ENCODE data around the gene EXOC3L1.

Gene EXOC3L1

DNA sequence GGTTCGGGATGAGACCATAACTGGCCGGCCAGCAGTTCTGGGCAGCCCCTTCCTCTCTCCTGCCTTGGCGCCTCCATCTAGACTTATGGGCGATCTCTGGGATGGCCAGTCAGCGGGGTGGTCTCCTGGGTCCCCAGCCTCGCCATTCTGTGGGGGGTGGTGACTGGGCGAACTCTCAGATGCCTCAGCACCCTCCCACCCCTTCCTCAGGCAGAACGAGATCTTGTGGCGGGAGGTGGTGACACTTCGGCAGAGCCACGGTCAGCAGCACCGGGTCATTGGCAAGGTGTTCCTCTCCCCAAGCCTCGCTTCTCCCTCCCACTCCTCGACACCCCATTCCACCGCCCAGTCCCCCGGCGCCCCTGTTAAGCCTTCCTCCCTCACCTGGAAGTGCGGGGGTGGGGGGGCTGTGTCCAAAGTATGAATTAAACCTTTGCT lies 23.8 kb downstream of the EXOC3L1 start:
- TF ChIP-seq, protein P1, sequence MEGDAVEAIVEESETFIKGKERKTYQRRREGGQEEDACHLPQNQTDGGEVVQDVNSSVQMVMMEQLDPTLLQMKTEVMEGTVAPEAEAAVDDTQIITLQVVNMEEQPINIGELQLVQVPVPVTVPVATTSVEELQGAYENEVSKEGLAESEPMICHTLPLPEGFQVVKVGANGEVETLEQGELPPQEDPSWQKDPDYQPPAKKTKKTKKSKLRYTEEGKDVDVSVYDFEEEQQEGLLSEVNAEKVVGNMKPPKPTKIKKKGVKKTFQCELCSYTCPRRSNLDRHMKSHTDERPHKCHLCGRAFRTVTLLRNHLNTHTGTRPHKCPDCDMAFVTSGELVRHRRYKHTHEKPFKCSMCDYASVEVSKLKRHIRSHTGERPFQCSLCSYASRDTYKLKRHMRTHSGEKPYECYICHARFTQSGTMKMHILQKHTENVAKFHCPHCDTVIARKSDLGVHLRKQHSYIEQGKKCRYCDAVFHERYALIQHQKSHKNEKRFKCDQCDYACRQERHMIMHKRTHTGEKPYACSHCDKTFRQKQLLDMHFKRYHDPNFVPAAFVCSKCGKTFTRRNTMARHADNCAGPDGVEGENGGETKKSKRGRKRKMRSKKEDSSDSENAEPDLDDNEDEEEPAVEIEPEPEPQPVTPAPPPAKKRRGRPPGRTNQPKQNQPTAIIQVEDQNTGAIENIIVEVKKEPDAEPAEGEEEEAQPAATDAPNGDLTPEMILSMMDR (IDR thresholded peaks at IDR 0.05; ENCODE audit: low read depth, low read length): no peak
- DNase-seq (ENCODE audit: extremely low read depth, low read depth): no peak

DNA sequence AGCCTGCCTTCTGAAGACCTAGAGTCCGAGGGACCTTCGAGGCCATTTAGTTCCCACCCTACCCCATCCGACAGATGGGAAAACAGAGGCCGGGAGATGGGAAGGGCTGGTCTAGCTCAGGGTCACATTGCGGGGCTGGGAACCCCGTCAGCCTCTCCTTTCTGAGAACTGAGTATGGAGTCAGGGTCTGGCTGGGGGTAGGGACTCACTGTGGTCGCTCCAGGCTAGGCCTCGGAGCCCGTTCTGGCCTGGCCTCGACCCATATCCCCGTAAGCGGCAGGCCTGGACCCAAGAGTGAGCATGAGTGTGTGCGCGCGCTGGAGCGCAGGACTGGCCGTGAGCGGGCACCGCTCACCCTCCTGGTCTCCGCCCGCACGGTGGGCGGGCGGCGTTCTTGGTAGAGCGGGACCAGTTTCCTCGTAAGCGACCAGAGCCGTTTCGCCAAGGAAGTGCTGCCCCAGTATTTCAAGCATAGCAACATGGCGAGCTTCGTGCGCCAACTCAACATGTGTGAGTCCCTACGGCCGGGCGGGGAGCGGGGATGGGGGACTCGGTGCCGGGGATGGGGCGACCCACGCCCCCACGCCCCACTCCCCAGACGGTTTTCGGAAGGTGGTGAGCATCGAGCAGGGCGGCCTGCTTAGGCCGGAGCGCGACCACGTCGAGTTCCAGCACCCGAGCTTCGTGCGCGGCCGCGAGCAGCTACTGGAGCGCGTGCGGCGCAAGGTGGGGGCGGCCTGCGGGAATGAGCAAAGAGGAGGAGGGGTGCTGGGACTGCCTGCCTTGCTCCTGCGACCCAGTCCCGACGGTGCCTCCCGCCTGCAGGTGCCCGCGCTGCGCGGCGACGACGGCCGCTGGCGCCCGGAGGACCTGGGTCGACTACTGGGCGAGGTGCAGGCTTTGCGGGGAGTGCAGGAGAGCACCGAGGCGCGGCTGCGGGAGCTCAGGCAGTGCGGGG lies 24.5 kb downstream of the EXOC3L1 start:
- TF ChIP-seq, protein P1 (IDR thresholded peaks at IDR 0.05; ENCODE audit: low read depth, low read length): no peak
- no peak for DNase-seq (ENCODE audit: extremely low read depth, low read depth)

DNA sequence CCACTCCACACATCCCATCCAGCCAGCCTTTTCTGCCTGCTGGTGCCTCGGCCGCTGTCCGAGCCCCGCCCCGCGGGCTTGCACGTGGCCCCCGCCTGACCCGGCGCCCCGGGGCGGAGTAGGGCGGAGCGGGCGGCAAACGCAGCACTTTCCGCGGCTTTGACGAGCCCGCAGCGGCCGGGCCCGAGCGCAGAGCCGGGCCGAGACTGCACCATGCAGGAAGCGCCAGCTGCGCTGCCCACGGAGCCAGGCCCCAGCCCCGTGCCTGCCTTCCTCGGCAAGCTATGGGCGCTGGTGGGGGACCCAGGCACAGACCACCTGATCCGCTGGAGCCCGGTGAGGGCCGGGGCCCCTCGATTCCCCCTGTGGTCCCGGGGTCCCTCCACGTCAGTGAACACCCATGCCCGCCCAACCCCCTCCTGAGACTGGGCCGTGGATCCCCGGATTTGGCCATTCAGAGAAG lies 25.3 kb downstream of the EXOC3L1 start, which contains the start of gene HSF4:
TSS of gene HSF4 (plus strand) at position 147 of the 463 bp plus-strand sequence. CDS start at position 214, 67 bp downstream.
- no peak for DNase-seq (ENCODE audit: extremely low read depth, low read depth)
- TF ChIP-seq, protein P1 (IDR thresholded peaks at IDR 0.05; ENCODE audit: low read depth, low read length): no peak

DNA sequence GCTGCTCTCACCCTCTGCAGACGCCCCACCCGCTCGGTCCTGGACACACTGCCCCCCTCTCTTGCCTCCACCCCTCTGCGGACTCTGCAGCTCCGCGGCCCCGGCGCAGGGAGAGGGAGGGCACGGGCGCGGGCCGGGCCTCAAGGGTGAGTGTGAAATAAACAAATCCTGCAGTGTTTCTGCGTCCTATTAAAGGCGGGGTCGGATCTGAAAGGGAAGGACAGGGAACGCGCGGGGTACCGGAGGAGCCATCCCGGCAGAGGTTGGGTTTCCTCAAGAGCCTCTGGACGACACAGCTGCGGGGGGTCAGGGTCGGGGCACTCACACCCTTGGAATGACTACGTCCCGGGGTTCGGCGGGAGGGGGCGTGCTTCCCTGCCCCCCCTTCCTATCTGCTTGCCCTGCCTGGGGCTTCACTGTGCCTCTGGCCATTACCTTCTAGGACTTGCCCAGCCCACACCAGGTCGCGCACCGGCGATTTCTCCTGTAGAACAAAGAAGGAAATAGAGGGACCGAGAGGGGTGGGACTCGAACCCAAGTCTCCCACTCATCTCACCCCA lies 25.9 kb downstream of the EXOC3L1 start:
- no peak for DNase-seq (ENCODE audit: extremely low read depth, low read depth)
- TF ChIP-seq, protein P1 (IDR thresholded peaks at IDR 0.05; ENCODE audit: low read depth, low read length): no peak

DNA sequence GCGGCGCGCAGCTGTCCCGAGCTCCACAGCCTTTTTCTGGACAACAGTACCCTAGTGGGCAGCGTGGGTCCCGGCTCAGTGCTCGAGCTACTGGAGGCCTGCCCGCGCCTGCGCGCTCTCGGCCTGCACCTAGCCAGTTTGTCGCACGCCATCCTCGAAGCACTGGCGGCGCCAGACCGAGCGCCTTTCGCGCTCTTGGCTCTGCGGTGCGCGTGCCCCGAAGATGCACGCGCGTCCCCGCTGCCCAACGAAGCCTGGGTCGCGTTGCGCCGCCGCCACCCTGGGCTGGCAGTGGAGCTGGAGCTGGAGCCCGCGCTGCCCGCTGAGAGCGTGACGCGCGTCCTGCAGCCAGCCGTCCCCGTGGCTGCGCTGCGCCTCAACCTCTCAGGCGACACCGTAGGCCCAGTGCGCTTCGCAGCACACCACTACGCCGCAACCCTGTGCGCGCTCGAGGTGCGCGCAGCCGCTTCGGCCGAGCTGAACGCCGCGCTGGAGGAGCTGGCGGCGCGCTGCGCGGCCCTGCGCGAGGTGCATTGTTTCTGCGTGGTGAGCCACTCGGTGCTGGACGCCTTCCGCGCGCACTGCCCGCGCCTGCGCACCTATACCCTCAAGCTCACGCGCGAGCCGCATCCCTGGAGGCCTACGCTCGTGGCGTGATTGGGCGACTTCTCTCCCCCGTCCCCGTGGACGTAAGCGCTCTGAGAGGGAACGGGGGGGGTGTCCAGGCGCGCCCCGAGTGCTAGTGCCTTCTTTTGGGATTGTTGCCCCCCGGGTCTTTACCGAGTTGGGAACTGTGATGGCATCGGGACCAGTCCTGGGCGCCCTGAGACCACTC lies 26.6 kb downstream of the EXOC3L1 start:
- TF ChIP-seq, protein P1 (IDR thresholded peaks at IDR 0.05; ENCODE audit: low read depth, low read length): no peak
- no peak for DNase-seq (ENCODE audit: extremely low read depth, low read depth)

DNA sequence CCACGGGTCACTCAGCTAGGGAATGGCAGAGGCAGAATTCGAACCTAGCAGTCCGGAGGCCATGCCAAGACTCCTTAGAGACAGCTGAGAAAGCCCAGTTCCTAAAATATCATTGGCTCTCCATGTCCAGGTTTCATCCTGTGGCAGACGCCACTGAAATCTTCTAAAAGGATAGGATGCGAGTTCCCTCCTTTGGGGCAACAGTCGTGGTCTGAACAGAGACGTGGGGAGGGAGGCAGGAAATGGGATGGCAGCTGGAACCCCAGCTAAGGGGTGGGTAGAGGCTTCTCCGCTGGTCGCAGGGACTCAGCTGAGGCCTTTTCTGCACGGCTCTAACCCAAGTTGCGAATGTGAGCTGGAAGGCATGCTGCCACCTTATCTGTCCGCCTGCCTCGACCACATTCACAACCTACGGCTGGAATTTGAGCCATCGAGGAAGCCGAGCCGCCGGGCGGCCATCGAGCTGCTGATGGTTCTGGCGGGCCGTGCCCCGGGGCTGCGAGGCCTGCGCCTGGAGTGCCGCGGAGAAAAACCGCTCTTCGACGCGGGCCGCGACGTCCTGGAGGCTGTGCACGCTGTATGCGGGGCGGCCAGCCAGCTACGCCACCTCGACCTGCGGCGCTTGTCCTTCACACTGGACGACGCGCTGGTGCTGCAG lies 27.3 kb downstream of the EXOC3L1 start:
- TF ChIP-seq, protein P1 (IDR thresholded peaks at IDR 0.05; ENCODE audit: low read depth, low read length): no peak

More for the DNA sequence above, 27.3 kb downstream of the EXOC3L1 start:
- DNase-seq (ENCODE audit: extremely low read depth, low read depth): no peak

All from AG09319 (cell line).